HG02943 (cell line): Measurements from ENCODE around the gene CDKL1.
"Not testable (repeated sequence)": the region's sequence is repeated elsewhere in the genome, so short reads cannot be mapped to it uniquely, and the experiment has no call there.

Experiments
- ATAC-seq: cut with Tn5 transposase; IDR thresholded peaks from one replicate; pipeline ENCODE4 v1.9.1; 2021; ENCODE audit warnings: mild to moderate bottlenecking, low read depth, moderate library complexity; ENCODE audit not compliant: unreplicated experiment

CDKL1 gene

DNA sequence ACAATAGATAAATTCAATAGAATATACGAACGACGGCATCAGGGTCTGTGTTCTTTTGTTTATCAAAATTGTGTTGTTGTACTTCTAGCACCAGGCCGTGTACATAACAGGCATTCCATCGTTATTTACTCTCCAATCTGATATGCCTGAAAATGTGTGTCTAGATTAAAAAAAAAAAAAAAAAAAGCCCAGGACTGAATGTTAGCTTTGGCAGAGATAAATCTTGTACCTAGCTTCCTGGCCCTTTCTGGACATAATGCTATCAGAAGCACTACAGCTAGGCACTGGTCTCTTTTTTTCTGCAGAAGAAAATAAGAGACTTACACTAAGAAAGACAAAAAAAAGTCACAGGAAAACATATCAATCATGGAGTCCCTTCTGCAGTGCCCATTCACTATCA lies 37.0 kb downstream of the CDKL1 start:
- ATAC-seq = no peak

DNA sequence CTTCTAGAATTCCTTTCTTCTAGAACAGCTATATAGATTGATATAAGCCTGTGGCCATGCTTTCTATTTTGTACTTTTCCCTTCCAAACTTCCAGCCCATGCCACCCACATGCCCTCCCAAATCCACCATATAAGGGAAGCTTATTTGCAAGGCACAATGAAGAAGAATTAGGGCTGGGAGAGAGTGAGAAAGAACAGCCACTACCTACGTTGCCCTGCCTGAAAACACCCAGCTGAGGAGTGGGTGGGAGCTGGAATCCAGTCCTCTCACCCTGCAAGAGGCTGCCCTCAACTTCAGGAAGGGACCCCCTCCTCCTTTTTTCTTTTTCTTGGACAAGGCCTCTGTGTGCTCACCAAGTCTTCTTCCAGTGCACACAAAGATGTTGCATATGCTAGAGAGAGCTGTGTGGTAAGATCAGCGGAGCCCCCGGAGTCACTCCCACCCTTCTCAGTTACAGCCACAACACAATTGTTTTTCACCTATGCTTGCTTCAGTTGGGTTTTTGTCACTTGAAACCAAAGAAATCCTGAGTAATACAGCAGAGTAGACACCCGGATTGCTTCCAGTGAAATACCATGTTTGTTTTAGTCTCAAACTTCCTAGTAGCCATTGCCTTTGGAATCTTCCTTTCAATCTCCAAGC lies 38.8 kb downstream of the CDKL1 start:
- ATAC-seq = no peak

DNA sequence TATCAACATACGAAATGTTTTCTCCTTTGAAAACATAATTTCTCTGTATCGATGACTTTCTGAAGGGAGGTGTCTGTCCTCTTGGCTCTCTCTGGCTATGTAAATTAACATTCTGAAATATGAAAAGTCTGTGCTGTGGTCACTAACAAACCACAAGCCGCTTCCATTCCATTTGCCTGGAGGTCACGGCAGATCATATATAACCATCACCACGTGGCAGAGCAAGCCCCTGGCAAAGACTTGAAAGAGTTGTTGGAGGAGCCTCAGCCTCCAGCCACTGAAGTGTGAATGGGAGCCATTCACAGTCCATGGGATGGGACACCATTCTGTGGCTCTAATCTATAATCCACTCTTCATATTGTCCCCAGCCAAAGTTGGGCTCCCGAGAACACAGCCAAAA lies 39.6 kb downstream of the CDKL1 start:
- ATAC-seq = no peak

DNA sequence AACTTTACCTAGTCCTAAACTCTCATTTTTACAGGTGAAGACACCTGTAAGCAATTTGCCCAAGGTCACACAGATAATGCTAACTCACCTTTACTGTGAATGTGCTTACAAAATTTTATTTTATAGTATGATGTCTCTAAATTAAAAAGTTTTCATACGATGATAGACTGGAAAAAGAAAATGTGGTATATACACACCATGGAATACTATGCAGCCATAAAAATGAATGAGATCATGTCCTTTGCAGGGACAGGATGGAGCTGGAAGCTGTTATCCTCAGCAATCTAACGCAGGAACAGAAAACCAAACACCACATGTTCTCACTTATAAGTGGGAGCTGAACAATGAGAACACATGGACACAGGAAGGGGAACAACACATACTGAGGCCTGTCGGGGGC lies 40.4 kb downstream of the CDKL1 start:
- not testable (repeated sequence) for ATAC-seq

DNA sequence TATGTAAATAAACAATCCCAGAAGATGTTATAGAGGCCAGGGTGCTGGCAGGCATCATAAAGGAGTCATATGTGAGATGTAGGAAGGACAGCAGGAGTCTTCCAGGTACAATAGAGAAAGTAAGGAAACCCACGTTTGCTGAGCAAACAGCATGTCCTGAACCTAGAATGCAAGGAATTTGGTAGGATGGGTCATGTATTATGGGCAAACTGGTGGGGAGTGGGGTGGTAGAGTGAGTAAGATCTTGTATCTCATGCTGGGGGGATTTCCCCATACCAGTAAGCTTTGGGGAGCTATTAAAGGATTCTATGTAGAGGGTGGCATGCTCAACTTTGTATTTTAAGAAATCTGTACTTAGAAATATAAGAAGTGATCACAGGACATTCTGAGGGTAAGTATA lies 41.0 kb downstream of the CDKL1 start:
- ATAC-seq = no peak

DNA sequence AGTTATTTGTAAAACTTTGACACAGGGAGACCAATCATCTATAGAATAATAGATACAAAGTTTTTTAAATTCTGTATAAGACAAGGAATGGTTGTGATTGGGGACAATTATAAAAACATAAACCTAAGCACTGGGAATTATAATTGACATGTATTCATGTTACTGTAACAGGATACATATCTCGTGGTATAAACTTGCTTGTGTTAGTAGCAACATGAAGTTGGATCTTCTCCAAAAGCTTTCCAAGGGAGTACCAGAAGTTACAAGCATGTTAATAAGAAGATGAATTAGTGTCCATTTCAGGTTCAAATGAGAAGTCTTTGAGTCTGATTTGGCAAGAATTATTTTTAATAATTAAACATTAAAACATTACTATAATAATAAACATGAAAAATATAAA lies 42.2 kb downstream of the CDKL1 start:
- no peak for ATAC-seq

DNA sequence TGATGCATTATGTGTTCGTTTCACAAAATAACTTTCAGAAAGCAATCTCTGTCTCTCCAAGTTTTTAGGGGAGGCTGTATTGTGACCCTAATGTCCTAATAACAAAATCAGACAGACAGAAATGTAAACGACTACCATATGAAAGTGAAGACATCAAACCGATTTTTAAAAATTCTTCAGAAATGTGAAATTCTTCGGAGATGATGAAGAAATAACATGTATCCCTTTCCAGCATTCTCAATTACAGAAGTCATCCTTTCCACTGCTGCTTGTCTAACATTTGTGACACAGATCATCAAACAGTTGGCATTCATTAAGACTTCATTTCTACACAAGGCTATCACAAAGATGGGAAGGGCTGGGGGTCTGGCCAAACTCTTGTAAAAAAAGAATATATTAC lies 43.6 kb downstream of the CDKL1 start:
- ATAC-seq = no peak

DNA sequence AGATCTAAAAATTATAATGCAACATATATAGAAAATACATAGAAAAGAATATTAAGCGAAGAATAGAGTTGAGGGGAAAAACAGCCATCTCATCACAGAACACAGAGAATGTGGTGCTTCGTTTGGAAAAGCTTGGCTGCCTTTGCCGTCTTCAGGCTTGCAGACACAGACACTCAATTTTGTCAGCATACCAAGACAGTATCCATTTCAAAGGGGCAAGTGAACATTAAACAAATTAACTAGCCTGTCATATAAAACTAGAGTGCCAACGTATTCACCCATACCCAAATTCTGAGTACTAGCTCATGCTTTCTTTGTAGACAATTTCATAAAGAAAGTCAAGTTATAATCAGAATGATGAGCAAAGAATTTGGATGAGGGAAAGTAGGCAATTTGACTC lies 44.1 kb downstream of the CDKL1 start:
- no peak for ATAC-seq

DNA sequence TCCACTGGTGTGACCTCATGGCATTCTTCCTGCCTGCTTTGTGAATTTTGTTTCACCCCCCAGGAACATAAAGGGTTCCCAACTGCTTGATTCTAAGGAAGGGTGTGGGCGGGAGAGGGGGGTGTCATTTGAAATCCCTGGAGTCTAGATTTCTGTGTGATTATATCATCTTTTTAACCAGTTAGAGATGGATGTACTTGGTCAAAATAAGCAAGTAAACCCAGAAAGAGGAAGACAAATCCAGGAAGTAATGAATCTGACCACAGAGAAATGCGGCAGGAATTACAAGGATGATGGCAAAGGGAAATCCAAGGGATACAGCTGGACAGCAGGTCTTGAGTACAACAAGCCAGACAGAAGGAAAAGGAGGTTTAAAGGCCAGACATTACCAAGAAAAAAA lies 45.7 kb downstream of the CDKL1 start:
- ATAC-seq = no peak

DNA sequence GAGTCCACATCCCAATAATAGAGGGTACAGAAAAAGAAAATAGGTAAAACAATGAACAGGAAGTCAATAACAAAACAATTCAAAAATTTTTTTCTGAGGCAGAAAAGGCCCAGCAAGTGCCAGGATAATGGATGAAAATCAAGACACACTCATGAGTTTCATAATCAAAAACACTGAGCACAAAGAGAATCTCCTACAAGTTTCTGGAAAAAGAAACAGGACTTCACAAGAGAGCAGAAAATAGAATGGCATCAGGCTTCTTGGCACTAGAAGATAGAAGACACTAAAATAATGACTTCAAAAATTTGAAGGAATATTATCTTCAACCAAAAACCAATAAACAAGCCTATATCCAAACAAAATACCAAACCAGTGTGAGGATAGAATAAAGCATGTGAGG lies 47.7 kb downstream of the CDKL1 start:
- no peak for ATAC-seq

DNA sequence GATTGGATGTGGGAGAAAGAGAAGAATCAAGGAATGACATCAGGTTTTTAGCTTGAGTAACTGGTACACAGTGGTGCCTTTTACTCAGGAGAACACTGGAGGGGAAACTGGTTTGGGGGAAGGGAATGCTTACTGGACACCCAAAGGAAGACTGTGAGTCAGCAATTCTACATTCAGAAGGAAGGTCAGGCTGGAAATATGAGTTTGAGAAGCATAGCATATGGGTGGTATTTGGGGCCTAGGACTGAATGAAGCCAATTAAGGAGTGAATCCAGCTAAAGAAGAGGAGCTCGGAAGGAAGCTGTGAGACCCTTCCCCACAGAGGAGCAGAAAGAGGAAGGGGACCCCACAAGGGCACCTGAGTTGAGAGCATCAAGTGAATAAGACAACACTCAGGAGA lies 49.2 kb downstream of the CDKL1 start:
- ATAC-seq = no peak

DNA sequence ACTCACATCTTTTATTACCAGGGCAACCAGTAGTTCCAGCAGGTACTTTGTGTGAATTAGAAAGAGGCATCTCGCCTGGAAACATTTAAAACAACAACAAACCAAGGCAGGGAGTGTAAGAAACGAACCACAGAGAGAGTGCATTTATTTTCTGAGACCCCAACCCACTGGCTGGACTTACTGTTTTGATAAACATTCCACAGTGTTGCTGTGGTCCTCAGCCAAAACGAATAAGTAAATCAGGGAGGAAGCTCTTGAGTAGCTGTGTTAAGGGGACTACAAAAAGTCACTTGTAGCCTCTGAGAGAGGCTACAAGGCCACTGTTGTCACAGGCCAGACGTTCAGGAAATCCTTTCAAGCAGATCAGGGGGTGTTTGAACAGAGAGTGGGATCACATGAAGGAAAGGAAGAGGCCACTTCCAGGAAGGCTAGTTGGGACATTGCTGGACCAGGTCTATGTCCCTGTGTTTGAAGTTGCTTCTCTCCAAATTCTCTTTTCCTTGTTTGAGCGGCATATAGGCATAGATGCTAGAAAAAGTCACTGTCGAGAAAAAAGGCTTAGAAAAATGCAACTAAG lies 50.7 kb downstream of the CDKL1 start:
- no peak for ATAC-seq

DNA sequence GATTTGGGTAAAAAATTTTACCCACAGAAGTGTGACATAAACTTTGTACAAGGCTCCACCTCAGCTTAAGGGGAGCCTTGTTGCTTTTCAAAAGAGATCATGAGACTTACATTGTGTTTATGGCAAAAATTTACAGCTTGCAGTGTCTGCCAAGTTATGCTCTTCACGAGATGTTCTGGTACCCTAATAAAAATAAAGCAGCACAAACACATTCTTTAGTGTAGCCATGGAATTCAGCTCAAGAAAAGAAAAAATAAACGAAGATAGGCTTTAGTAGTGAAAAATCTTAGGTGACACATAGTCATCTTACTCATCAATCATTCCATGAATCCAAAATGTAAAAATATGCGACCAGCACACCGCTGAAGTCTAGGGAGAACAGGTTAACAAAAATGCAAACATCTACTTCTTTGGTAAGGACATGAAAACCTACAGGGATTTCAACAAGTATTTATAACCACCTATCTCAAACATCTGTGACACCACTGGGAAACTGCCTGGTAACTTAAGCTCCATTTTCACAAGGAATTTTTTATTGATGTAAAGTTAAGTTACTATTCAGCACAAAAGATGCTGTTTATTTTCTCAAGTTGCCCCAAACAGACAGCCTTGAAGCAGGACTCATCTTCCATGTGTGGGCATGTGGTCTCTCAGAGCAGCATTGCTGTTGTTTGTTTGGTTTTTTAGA lies 51.7 kb downstream of the CDKL1 start:
- no peak for ATAC-seq

DNA sequence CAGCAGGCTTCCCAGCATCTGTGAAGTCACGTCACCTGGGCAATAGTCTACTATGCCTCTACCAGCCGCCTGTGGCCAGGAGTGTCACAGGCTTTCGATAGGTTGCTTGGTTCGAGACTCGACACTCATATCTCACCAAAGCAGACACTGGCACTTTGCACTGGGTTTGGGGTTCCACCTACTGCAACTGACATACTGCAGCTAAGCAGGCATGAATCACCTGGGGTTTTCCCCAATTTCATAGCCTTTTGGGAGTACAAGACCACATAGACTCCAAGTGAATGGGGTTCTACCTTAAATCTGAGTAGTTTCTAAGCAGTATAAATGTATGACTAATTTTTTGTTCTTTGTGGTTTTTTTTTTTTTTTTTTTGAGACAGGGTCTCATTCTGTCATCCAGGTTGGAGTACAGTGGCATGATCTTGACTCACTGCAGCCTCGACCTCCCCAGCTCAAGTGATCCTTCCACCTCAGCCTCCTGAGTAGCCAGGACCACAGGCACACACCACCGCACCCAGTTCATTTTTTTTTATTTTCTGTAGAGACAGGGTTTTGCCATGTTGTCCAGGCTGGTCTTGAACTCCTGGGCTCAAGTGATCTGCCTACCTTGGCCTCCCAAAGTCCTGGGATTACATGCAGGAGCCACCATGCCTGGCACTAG lies 52.4 kb downstream of the CDKL1 start:
- no peak for ATAC-seq

DNA sequence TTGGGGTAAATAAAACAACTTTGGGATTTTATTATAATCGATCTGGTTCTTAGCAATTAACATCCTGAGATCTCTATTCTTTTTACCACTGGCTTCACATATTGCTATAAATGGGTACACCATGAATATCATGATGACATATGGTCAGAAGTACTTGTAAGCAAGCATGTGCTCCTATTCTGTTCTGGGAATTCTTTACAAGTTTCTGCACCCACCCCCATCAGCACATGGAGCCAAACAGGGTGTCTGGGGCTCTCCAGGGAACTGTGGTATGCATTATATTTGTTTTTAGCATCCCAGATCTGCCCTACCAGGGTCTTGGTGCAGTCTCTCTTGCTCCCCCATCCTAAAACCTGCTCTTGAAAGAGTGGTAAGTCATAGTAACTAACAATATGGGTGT lies 53.2 kb downstream of the CDKL1 start:
- ATAC-seq = no peak

DNA sequence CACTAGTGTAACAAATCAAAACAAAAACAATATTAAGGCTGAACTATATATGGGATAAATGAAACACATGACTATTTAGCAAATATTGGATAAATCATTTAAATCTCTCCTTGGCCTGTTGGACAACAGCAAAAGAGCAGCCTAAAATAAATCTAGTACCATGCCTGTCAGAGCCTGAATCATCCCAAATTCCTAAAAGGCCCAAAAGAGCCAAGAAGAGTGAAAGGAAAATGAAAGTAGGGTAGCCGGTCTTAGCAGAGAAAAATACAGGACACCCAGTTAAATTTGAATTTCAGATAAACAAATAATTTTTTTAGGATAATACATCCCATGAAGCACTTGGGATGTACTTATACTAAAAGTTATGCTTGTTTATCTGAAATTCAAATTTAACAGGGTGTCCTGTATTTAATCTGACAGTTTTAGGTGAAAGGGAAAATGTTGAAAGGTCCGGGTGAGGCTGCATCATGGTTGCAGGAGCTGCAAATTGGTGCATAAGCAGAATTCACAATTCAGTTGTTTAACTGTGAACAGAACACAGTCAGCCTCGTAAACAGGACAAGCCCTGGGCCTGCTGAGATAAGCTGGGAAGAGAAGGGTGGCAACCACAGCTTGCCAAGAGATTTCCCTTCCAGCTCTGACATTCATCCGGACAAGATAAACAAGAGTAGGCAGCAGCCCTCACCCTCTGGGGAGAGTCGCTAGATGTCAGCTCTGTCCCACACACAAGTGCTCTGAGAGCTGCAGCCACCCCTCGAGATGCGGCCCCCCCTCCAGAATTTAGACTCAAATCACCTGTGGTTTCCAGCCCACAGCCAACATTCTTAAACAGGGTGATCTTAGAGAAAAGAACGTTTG lies 54.2 kb downstream of the CDKL1 start:
- ATAC-seq = no peak

DNA sequence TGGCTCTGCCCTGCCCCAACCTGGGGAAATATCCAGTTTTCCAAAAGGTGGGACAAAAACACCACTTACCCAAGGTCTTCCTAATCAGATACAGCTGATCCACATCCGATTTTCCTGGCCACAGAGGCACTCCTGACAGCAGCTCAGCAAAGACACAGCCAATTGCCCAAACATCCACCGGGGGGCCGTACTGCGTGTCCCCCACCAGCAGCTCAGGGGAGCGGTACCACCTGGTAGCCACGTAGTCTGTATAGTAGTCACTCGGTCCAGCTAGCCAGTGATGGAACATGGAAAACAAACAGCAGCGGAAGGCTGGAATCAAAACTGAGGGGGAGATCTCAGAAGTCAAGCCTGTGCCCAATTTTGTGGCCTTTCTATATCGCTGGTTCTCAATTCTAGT lies 55.7 kb downstream of the CDKL1 start:
- ATAC-seq = no peak

DNA sequence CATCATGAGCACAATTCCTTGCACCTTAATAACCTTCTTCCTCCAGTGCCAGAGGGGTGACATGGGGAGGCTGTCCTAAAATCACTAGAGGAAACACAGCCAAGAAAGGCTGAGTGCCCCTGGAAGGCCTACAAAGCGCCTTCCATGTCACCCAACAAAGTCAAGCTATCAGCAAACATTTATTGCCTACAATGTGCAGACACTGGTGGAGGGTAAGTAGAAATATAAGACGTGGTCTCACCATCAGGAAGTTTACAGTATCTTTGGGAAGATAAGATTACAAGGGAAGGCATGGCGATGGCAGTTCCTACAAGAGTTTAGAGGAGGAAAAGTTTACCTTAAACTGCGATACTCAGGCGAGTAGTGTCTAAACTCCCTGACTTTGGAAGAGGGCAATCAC lies 56.6 kb downstream of the CDKL1 start:
- ATAC-seq = no peak

DNA sequence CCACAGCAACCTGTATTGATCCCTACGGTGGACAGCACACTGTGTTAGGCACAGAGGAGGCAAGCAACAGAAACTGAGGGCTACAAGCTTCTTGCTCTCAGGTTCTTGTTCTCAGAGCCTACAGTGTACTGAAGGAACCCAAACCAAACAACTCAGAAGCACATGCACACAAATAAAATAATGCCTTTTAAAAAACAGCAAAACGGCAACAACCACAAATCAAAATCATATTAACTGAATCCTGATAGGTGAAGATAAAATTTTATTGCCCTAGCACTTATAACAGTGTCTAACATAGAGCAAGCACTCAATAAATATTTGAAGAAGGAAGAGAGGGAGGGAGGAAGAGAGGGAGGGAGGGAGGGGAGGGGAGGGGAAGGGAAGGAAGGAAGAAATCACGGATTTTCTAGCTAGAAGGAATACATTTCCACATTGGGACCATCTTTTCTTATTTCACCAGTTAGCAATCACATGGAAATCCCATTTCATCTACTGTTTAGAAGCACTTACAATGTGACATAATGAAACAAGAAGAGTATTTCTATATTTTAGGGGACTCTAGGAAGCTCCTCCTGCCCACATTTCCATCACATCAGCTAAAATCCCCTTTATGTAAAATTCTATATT lies 57.4 kb downstream of the CDKL1 start:
- no peak for ATAC-seq

DNA sequence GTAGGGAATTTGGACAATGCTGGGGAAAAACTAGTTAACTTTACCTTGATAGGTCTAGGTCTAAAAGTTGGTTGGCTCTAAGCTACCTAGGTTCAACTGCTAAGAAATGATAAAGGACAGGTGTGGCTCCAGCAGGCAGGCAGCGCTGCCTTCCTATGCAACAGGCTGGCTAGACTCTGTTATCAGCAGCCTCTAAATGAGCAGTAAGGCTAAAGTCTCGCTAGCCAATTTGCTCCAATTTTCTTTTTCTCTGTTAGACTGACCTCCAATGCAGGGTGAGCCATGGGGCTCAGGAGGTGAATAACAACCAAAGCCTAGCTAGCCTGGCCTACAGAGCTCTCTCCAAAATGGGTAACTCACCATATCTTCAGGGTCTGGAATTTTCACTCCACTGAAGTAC lies 58.1 kb downstream of the CDKL1 start:
- ATAC-seq = no peak
